MCF 10A (cell line): Measurements from ENCODE around the gene EHHADH. TPM values are rescaled to one million over a fixed set of nuclear protein-coding genes. Genes with fewer than 3 reads are reported as not detected.

Source experiments
- BruUV-seq: library from RNA; stranded (reverse); fragments of 400-500 nt; replicated peaks from 2 replicates; lab custom pipeline; 2021; lab: Mats Ljungman, UMichigan
- CTCF ChIA-PET: fragments of 300-600 bp; sonication (Branson Sonifier 250); formaldehyde crosslinking; extraction: SDS; loops from one replicate; lab custom pipeline; 2021; ENCODE audit warnings: antibody characterized with exemption, inconsistent platforms; lab: Yijun Ruan, JAX
- POLR2A ChIA-PET: fragments of 300-600, 350-650 bp; sonication (Branson Sonifier 250); formaldehyde crosslinking; extraction: SDS; loops from one replicate; lab custom pipeline; 2020; ENCODE audit warnings: antibody characterized with exemption, inconsistent platforms; lab: Yijun Ruan, JAX
- DNase-seq: peaks from one replicate; pipeline ENCODE4 v3.0.0-alpha.2; 2018; ENCODE audit not compliant: unreplicated experiment
- H3K27ac Mint-ChIP-seq: one replicate; pipeline ENCODE4 v1.8.0; 2022; ENCODE audit warnings: mild to moderate bottlenecking, low read depth, mixed read lengths; ENCODE audit not compliant: unreplicated experiment
- H3K27me3 Mint-ChIP-seq: one replicate; pipeline ENCODE4 v1.8.0; 2022; ENCODE audit warnings: mixed read lengths; ENCODE audit not compliant: insufficient read depth, unreplicated experiment
- H3K36me3 Mint-ChIP-seq: one replicate; pipeline ENCODE4 v1.8.0; 2022; ENCODE audit warnings: mild to moderate bottlenecking, moderate library complexity, mixed read lengths; ENCODE audit not compliant: insufficient read depth, unreplicated experiment
- H3K4me1 Mint-ChIP-seq: one replicate; pipeline ENCODE4 v1.8.0; 2022; ENCODE audit warnings: mixed read lengths; ENCODE audit not compliant: insufficient read depth, unreplicated experiment
- H3K4me3 Mint-ChIP-seq: one replicate; pipeline ENCODE4 v1.8.0; 2022; ENCODE audit warnings: mild to moderate bottlenecking, moderate library complexity, mixed read lengths; ENCODE audit not compliant: unreplicated experiment
- H3K9me3 Mint-ChIP-seq: one replicate; pipeline ENCODE4 v1.8.0; 2022; ENCODE audit warnings: mixed read lengths; ENCODE audit not compliant: unreplicated experiment
- CTCF ChIP-seq: fragments of 200-600 bp; IDR thresholded peaks from one replicate; pipeline ENCODE4 v1.8.0; 2022; ENCODE audit warnings: antibody characterized with exemption, mild to moderate bottlenecking; ENCODE audit not compliant: unreplicated experiment
- intact Hi-C: fragments of 100-400 bp; cut with micrococcal nuclease; formaldehyde crosslinking; loops from 2 replicates; pipeline ENCODE4 v1.14.1; 2022
- total RNA-seq: library from RNA; stranded (reverse); gene quantifications from 2 replicates; pipeline ENCODE4 v1.2.3, GENCODE V29; 2022

EHHADH gene
- total RNA-seq, 1 experiment from 2014 or later = 3.2 TPM

DNA sequence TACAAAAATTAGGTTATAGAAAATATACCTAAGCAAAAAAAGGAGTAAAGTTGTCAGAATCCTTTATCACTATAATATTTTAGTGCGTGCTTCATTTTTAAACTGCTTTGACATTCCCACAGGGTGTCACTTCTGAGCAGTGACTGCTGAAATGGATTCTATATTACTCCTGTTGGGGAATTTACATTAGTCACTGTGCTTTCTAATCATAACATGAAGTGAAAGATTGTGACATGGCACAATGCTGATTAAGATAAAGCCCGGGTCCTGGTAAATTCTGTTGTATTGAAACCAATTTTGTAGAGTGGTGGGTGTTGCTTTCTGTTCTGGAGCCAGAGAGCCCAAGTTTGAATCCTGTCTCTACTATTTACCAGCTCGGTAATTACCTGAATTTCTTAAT is 36.4 kb upstream of the EHHADH start:
- no peaks in the 10 kb centered on the region for H3K4me1 Mint-ChIP-seq
- POLR2A ChIA-PET = no interaction called here
- peaks cover 32% of the 10 kb centered on the region for H3K36me3 Mint-ChIP-seq
- H3K27me3 Mint-ChIP-seq = no peaks in the 10 kb centered on the region
- H3K4me3 Mint-ChIP-seq = no peak overlapping the region
- BruUV-seq = no TSS peak
- no peak for TF ChIP-seq CTCF
- no peak overlapping the region for H3K27ac Mint-ChIP-seq
- CTCF ChIA-PET = interaction anchor here (1.0 to 4.7 kb wide), 2 partner anchors 18 to 63 kb away, joined by 3 to 23 read pairs; no protein-coding TSS in a partner anchor
- H3K9me3 Mint-ChIP-seq = no peaks in the 10 kb centered on the region
- intact Hi-C loops = no loop called here
- DNase-seq = no peak

- POLR2A ChIA-PET = interaction anchor here (1.0 kb wide), 1 partner anchor 49 kb away, joined by 3 read pairs; no protein-coding TSS in a partner anchor
- no TSS peak for BruUV-seq
- intact Hi-C loops = loop anchor here (5.0 to 10.0 kb wide), 2 partner anchors 109 to 406 kb away; no protein-coding TSS in a partner anchor
- Mint-ChIP-seq H3K4me1 (peaks cover 11% of the 10 kb centered on the region), H3K9me3 (no peaks in the 10 kb centered on the region), H3K27ac (peak overlapping the region; percentile 70), H3K27me3 (no peaks in the 10 kb centered on the region), H3K4me3 (peak overlapping the region; percentile 77), H3K36me3 (peaks cover 8% of the 10 kb centered on the region)
- CTCF ChIA-PET = interaction anchor here (1.0 kb wide), 1 partner anchor 409 kb away, joined by 3 read pairs; no protein-coding TSS in a partner anchor
- DNase-seq = peak; percentile 24
- no peak for TF ChIP-seq CTCF
These were observed 29.6 kb upstream of the EHHADH start for GRCh38 chr3:185283374-185283935.

- peak overlapping the region; percentile 77 for H3K4me3 Mint-ChIP-seq
- intact Hi-C loops = loop anchor here (5.0 to 10.0 kb wide), 2 partner anchors 108 to 406 kb away; no protein-coding TSS in a partner anchor
These were observed 29.0 kb upstream of the EHHADH start for GRCh38 chr3:185282696-185283373.

More at GRCh38 chr3:185282696-185283373, 29.0 kb upstream of the EHHADH start:
- peaks cover 11% of the 10 kb centered on the region for H3K4me1 Mint-ChIP-seq
- DNase-seq = peak; percentile 94
- H3K27me3 Mint-ChIP-seq = no peaks in the 10 kb centered on the region
- peaks cover 1% of the 10 kb centered on the region for H3K36me3 Mint-ChIP-seq
- ChIA-PET CTCF (no interaction called here), POLR2A (interaction anchor here (1.0 to 2.0 kb wide), 2 partner anchors 50 to 80 kb away, joined by 3 to 13 read pairs; partner anchors contain the start of gene MAP3K13)
- H3K9me3 Mint-ChIP-seq = no peaks in the 10 kb centered on the region
- TSS peak; percentile 81 for BruUV-seq
- TF ChIP-seq CTCF = no peak
- peak overlapping the region; percentile 70 for H3K27ac Mint-ChIP-seq
